Activated CD4-positive, alpha-beta T cell treated with anti-CD3 and anti-CD28 coated beads for 24 hours (primary cell): ENCODE measurements around the gene VPS13C.

Experiments
- DNase-seq, 2 donors: peaks; one replicate each; pipeline ENCODE4 v3.0.0-alpha.2; 2020; ENCODE audit warnings: low read depth in 2 of 2

VPS13C gene

GRCh38 chr15:61856295-61856694 lies 204.0 kb downstream of the VPS13C start:
- DNase-seq, result no peak

GRCh38 chr15:61853195-61853594 lies 207.1 kb downstream of the VPS13C start:
- DNase-seq, result no peak

- DNase-seq, result no peak
Measured at GRCh38 chr15:61851955-61852354, 208.3 kb downstream of the VPS13C start.

GRCh38 chr15:61849447-61849846 lies 210.8 kb downstream of the VPS13C start:
- no peak for DNase-seq

- DNase-seq, result no peak
Measured at GRCh38 chr15:61841466-61841865, 218.8 kb downstream of the VPS13C start.

- DNase-seq, result no peak
Measured at GRCh38 chr15:61840090-61840489, 220.2 kb downstream of the VPS13C start.

- no peak for DNase-seq
Measured at GRCh38 chr15:61839546-61839945, 220.7 kb downstream of the VPS13C start.

- peak; percentile 41 to 49 for DNase-seq
Measured at GRCh38 chr15:61835496-61836106, 224.6 kb downstream of the VPS13C start.

- DNase-seq, result no peak
Measured at GRCh38 chr15:61835029-61835428, 225.2 kb downstream of the VPS13C start.

GRCh38 chr15:61834076-61834697 lies 226.1 kb downstream of the VPS13C start:
- peak; percentile 62 to 66 for DNase-seq

GRCh38 chr15:61832223-61832622 lies 228.0 kb downstream of the VPS13C start:
- no peak for DNase-seq

- no peak for DNase-seq
Measured at GRCh38 chr15:61831505-61831921, 228.7 kb downstream of the VPS13C start.

GRCh38 chr15:61830536-61831330 lies 229.5 kb downstream of the VPS13C start:
- DNase-seq, result no peak

GRCh38 chr15:61829514-61829889 lies 230.7 kb downstream of the VPS13C start:
- no peak for DNase-seq

GRCh38 chr15:61828860-61829513 lies 231.3 kb downstream of the VPS13C start:
- no peak for DNase-seq

GRCh38 chr15:61828008-61828407 lies 232.2 kb downstream of the VPS13C start:
- DNase-seq, result no peak

- no peak for DNase-seq
Measured at GRCh38 chr15:61827131-61827530, 233.1 kb downstream of the VPS13C start.

GRCh38 chr15:61824291-61824690 lies 236.0 kb downstream of the VPS13C start:
- DNase-seq, result no peak

- DNase-seq, result no peak
Measured at GRCh38 chr15:61822511-61822910, 237.7 kb downstream of the VPS13C start.

GRCh38 chr15:61820951-61821350 lies 239.3 kb downstream of the VPS13C start:
- DNase-seq, result no peak

GRCh38 chr15:61820212-61820611 lies 240.0 kb downstream of the VPS13C start:
- no peak for DNase-seq

GRCh38 chr15:61819386-61819785 lies 240.9 kb downstream of the VPS13C start:
- no peak for DNase-seq
